OCI-LY3 (cell line): ENCODE data around the gene TRO.

Experiments
- EZH2phosphoT487 ChIP-seq: fragments of 200-600 bp; shearing (Covaris generic); IDR thresholded peaks from 2 replicates; pipeline ENCODE4 v1.6.1; 2018; ENCODE audit warnings: antibody characterized with exemption, mixed run types, low read depth
- TF ChIP-seq, protein P1 (sequence below): fragments of 200-600, 300-600 bp; sonication (generic); IDR thresholded peaks from 2 replicates; pipeline ENCODE4 v1.5.1; 2014; ENCODE audit warnings: antibody characterized with exemption, low read length, low read depth

GRCh38 chrX:54933150-54933826, 12.7 kb downstream of the TRO start:
- TF ChIP-seq, protein P1, sequence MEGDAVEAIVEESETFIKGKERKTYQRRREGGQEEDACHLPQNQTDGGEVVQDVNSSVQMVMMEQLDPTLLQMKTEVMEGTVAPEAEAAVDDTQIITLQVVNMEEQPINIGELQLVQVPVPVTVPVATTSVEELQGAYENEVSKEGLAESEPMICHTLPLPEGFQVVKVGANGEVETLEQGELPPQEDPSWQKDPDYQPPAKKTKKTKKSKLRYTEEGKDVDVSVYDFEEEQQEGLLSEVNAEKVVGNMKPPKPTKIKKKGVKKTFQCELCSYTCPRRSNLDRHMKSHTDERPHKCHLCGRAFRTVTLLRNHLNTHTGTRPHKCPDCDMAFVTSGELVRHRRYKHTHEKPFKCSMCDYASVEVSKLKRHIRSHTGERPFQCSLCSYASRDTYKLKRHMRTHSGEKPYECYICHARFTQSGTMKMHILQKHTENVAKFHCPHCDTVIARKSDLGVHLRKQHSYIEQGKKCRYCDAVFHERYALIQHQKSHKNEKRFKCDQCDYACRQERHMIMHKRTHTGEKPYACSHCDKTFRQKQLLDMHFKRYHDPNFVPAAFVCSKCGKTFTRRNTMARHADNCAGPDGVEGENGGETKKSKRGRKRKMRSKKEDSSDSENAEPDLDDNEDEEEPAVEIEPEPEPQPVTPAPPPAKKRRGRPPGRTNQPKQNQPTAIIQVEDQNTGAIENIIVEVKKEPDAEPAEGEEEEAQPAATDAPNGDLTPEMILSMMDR = no peak
- no peak for TF ChIP-seq EZH2phosphoT487
